H1 (cell line): ENCODE results near the gene CRYGD. TPM values are rescaled to one million over a fixed set of nuclear protein-coding genes. Genes with fewer than 3 reads are reported as not detected.

Experiments
- CTCF ChIA-PET: fragments of 300-600 bp; sonication (Branson Sonifier 250); formaldehyde crosslinking; loops from one replicate; lab custom pipeline; 2021; ENCODE audit not compliant: partially characterized antibody; lab: Charles Lee
- POLR2A ChIA-PET: fragments of 300-600 bp; sonication (Branson Sonifier 250); formaldehyde crosslinking; loops from one replicate; lab custom pipeline; 2021; ENCODE audit warnings: inconsistent platforms; ENCODE audit not compliant: partially characterized antibody; lab: Charles Lee
- DNase-seq, 2 experiments: peaks; one replicate each; pipeline versions ENCODE4 v3.0.0 to v3.0.0-alpha.2; 2010 to 2022; ENCODE audit warnings: low spot score in 2 of 2, low read depth in 1 of 2, mixed read lengths in 1 of 2
- FAIRE-seq: peaks from 2 replicates; lab custom pipeline; 2011; peaks lifted over from hg19 to GRCh38; lab: Jason Lieb, UNC
- H2AFZ ChIP-seq: 2 replicates; pipeline ENCODE4 v1.8.1; 2012; ENCODE audit warnings: low read length, inconsistent platforms
- H2AK5ac ChIP-seq: 2 replicates; pipeline ENCODE4 v1.6.1; 2013; ENCODE audit warnings: low read depth, low read length
- H2BK120ac ChIP-seq: replicated peaks from 2 replicates; pipeline ENCODE3; 2013; ENCODE audit warnings: low read depth, low read length, inconsistent platforms
- H2BK12ac ChIP-seq: 2 replicates; pipeline ENCODE4 v1.6.1; 2013; ENCODE audit warnings: low read depth, low read length
- H2BK15ac ChIP-seq: 2 replicates; pipeline ENCODE4 v1.6.1; 2013; ENCODE audit warnings: low read length
- H2BK20ac ChIP-seq: 2 replicates; pipeline ENCODE4 v1.6.1; 2013; ENCODE audit warnings: low read length
- H2BK5ac ChIP-seq: 2 replicates; pipeline ENCODE4 v1.6.1; 2013; ENCODE audit warnings: low read depth, low read length
- H3K14ac ChIP-seq: 2 replicates; pipeline ENCODE4 v1.6.1; 2013; ENCODE audit warnings: inconsistent platforms; ENCODE audit not compliant: insufficient read length
- H3K18ac ChIP-seq: 2 replicates; pipeline ENCODE4 v1.6.1; 2013; ENCODE audit warnings: low read length; ENCODE audit errors: extremely low read depth
- H3K23ac ChIP-seq: 2 replicates; pipeline ENCODE4 v1.6.1; 2013; ENCODE audit warnings: inconsistent platforms; ENCODE audit not compliant: insufficient read length
- H3K23me2 ChIP-seq: 2 replicates; pipeline ENCODE4 v1.6.1; 2013; ENCODE audit warnings: low read depth, low read length
- H3K27ac ChIP-seq: 2 replicates; pipeline ENCODE4 v1.6.1; 2011; ENCODE audit warnings: low read depth, low read length, inconsistent platforms
- H3K27me3 ChIP-seq, 4 experiments: replicated peaks in 1 of 4; 1 replicate in 1 of 4; 2 replicates in 3 of 4; pipeline versions ENCODE4 v1.6.1 to v1.8.1; 2011 to 2013; ENCODE audit warnings: low read length in 3 of 4, mild to moderate bottlenecking in 3 of 4, inconsistent platforms in 2 of 4, mixed read lengths in 2 of 4, moderate library complexity in 1 of 4; ENCODE audit not compliant: control insufficient read depth in 3 of 4, insufficient read depth in 3 of 4; ENCODE audit errors: extremely low read depth in 1 of 4
- H3K36me3 ChIP-seq, 4 experiments: 2 replicates each; pipeline versions ENCODE4 v1.6.1 to v1.8.1; 2011 to 2013; ENCODE audit warnings: mild to moderate bottlenecking in 4 of 4, low read length in 3 of 4, moderate library complexity in 2 of 4, control low read depth in 1 of 4, inconsistent platforms in 1 of 4; ENCODE audit not compliant: insufficient read depth in 4 of 4, control insufficient read depth in 2 of 4
- H3K4ac ChIP-seq: replicated peaks from 2 replicates; pipeline ENCODE3; 2013; ENCODE audit warnings: low read length, low read depth, mixed read lengths, inconsistent platforms; ENCODE audit not compliant: insufficient read length
- H3K4me1 ChIP-seq, 4 experiments: replicated peaks in 1 of 4; 1 replicate in 1 of 4; 2 replicates in 3 of 4; pipeline versions ENCODE4 v1.6.1 to v1.8.1; 2011 to 2013; ENCODE audit warnings: low read length in 3 of 4, inconsistent platforms in 2 of 4, mixed read lengths in 1 of 4; ENCODE audit not compliant: insufficient read depth in 4 of 4, control insufficient read depth in 3 of 4
- H3K4me2 ChIP-seq, 2 experiments: 2 replicates each; pipeline versions ENCODE4 v1.6.1 to v1.8.1; 2011 to 2013; ENCODE audit warnings: low read depth in 2 of 2, low read length in 2 of 2, control low read depth in 1 of 2, inconsistent platforms in 1 of 2, mild to moderate bottlenecking in 1 of 2; ENCODE audit not compliant: insufficient read depth in 1 of 2
- H3K4me3 ChIP-seq, 4 experiments: fragments of 200-600, 300-600 bp in 1 of 4; sonication (generic), shearing (Covaris generic), sonication (Bioruptor Twin) in 1 of 4; 2 replicates each; pipeline versions ENCODE4 v1.5.1 to v1.8.1; 2011 to 2016; ENCODE audit warnings: low read length in 4 of 4, low read depth in 3 of 4, control low read depth in 2 of 4, inconsistent platforms in 2 of 4, mild to moderate bottlenecking in 2 of 4, mixed read lengths in 1 of 4, moderate library complexity in 1 of 4; ENCODE audit not compliant: insufficient read depth in 2 of 4; ENCODE audit errors: extremely low read depth in 1 of 4
- H3K56ac ChIP-seq: replicated peaks from 2 replicates; pipeline ENCODE3; 2013; ENCODE audit warnings: low read depth, mild to moderate bottlenecking, mixed read lengths, low read length, inconsistent platforms; ENCODE audit not compliant: insufficient read length
- H3K79me1 ChIP-seq: 2 replicates; pipeline ENCODE4 v1.6.1; 2013; ENCODE audit warnings: low read depth, low read length, control low read depth
- H3K79me2 ChIP-seq, 2 experiments: 2 replicates each; pipeline versions ENCODE4 v1.6.1 to v1.8.1; 2012 to 2013; ENCODE audit warnings: low read length in 2 of 2, mild to moderate bottlenecking in 2 of 2, inconsistent platforms in 1 of 2; ENCODE audit not compliant: insufficient read depth in 2 of 2, control insufficient read depth in 1 of 2
- H3K9ac ChIP-seq, 4 experiments: replicated peaks in 1 of 4; 1 replicate in 1 of 4; 2 replicates in 3 of 4; pipeline versions ENCODE4 v1.6.1 to v1.8.1; 2011 to 2013; ENCODE audit warnings: low read depth in 3 of 4, low read length in 3 of 4, control low read depth in 2 of 4, mild to moderate bottlenecking in 2 of 4, moderate library complexity in 2 of 4, inconsistent platforms in 1 of 4; ENCODE audit errors: extremely low read depth in 1 of 4
- H3K9me3 ChIP-seq, 2 experiments: 2 replicates each; pipeline versions ENCODE4 v1.6.1 to v1.8.1; 2012 to 2013; ENCODE audit warnings: mild to moderate bottlenecking in 2 of 2, moderate library complexity in 2 of 2, control low read depth in 1 of 2, inconsistent platforms in 1 of 2, low read depth in 1 of 2, low read length in 1 of 2, mixed read lengths in 1 of 2; ENCODE audit not compliant: insufficient read depth in 2 of 2
- H4K20me1 ChIP-seq, 2 experiments: replicated peaks in 1 of 2; 2 replicates each; pipeline versions ENCODE3 to v1.8.1; 2011 to 2013; ENCODE audit warnings: inconsistent platforms in 2 of 2, low read length in 2 of 2, mild to moderate bottlenecking in 1 of 2; ENCODE audit not compliant: insufficient read depth in 2 of 2, control insufficient read depth in 1 of 2
- H4K5ac ChIP-seq: 2 replicates; pipeline ENCODE4 v1.6.1; 2013; ENCODE audit warnings: low read length, low read depth, mixed read lengths, inconsistent platforms; ENCODE audit not compliant: insufficient read length
- H4K8ac ChIP-seq: 2 replicates; pipeline ENCODE4 v1.8.0; 2013; ENCODE audit warnings: mild to moderate bottlenecking, moderate library complexity, low read length, inconsistent platforms; ENCODE audit not compliant: insufficient read depth; ENCODE audit errors: extremely low read depth
- H4K91ac ChIP-seq: replicated peaks from 2 replicates; pipeline ENCODE3; 2013; ENCODE audit warnings: low read length, mixed read lengths, inconsistent platforms; ENCODE audit not compliant: insufficient read length
- CBX5 ChIP-seq: fragments of 300-800, 300-1000 bp; sonication (generic); IDR thresholded peaks from 2 replicates; pipeline ENCODE4 v1.7.1; 2016; ENCODE audit warnings: antibody characterized with exemption, low read length, low read depth
- EGR1 ChIP-seq: IDR thresholded peaks from 2 replicates; pipeline ENCODE4 v1.6.1; 2011; ENCODE audit warnings: low read depth, low read length, borderline replicate concordance
- JUND ChIP-seq: IDR thresholded peaks from 2 replicates; pipeline ENCODE4 v1.6.1; 2011; ENCODE audit warnings: mild to moderate bottlenecking, improper control_type of control experiment, low read length
- MAFK ChIP-seq: IDR thresholded peaks from 2 replicates; pipeline ENCODE4 v1.6.1; 2012; ENCODE audit warnings: low read depth, mild to moderate bottlenecking, improper control_type of control experiment, low read length
- PHF8 ChIP-seq: fragments of 200-600 bp; sonication (generic); conservative IDR thresholded peaks from 2 replicates; pipeline ENCODE4 v1.7.1; 2012; ENCODE audit warnings: low read depth, mild to moderate bottlenecking, inconsistent platforms, low read length, moderate library complexity
- POLR2AphosphoS5 ChIP-seq: IDR thresholded peaks from 2 replicates; pipeline ENCODE4 v1.6.1; 2011; ENCODE audit warnings: low read depth, low read length
- POU5F1 ChIP-seq: IDR thresholded peaks from 2 replicates; pipeline ENCODE4 v1.6.1; 2011; ENCODE audit warnings: low read depth, mild to moderate bottlenecking, low read length, moderate library complexity
- SAP30 ChIP-seq: fragments of 300-600 bp; sonication (generic); IDR thresholded peaks from 2 replicates; pipeline ENCODE4 v1.7.1; 2012; ENCODE audit warnings: low read length, moderate library complexity, mild to moderate bottlenecking, inconsistent platforms; ENCODE audit not compliant: insufficient read depth, insufficient replicate concordance
- SP2 ChIP-seq: IDR thresholded peaks from 2 replicates; pipeline ENCODE4 v1.6.1; 2012; ENCODE audit warnings: mild to moderate bottlenecking, low read length, inconsistent platforms
- SUZ12 ChIP-seq: fragments of 200-600 bp; sonication (generic); IDR thresholded peaks from 2 replicates; pipeline ENCODE4 v1.6.1; 2012; ENCODE audit warnings: mild to moderate bottlenecking, inconsistent platforms, low read length, moderate library complexity, mixed read lengths
- YY1 ChIP-seq: IDR thresholded peaks from 2 replicates; pipeline ENCODE4 v1.6.1; 2011; ENCODE audit warnings: low read depth, mild to moderate bottlenecking, low read length
- ZNF274 ChIP-seq: IDR thresholded peaks from 2 replicates; pipeline ENCODE4 v1.7.0; 2012; ENCODE audit warnings: low read length, borderline replicate concordance; ENCODE audit errors: extremely low read depth
- polyA plus RNA-seq, 7 experiments: library from polyadenylated mRNA; depleted of rRNA in 3 of 7; stranded (reverse) in 5 of 7; unstranded in 2 of 7; fragments of >200 nt in 5 of 7; fragments of 200-250 nt in 2 of 7; gene quantifications; 1 replicate in 5 of 7; 2 replicates in 1 of 7; 4 replicates in 1 of 7; pipeline versions ENCODE4 v1.2.1 to v1.2.3, GENCODE V29; 2011 to 2013; ENCODE audit warnings: missing spikeins in 2 of 7, mixed read lengths in 2 of 7
- total RNA-seq: library from RNA; stranded (reverse); fragmentation: NEBNext Ultra II Directional; extraction: Animal tissue kit (Norgen Biotek cat#: 25700); gene quantifications from 2 replicates; pipeline ENCODE4 v1.2.1, GENCODE V29; 2021

CRYGD gene
- total and polyA plus RNA-seq, 2 of the 8 experiments (the other 6 are each of a cell fraction or from before 2014, with no cell fraction given) = 2.9 to 7.1 TPM

GRCh38 chr2:208150094-208150493 is 25.8 kb upstream of the CRYGD start:
- no peak overlapping the region for H4K8ac ChIP-seq
- no peak for TF ChIP-seq SP2
- no peak for TF ChIP-seq EGR1
- no peak for TF ChIP-seq POLR2AphosphoS5
- TF ChIP-seq SUZ12 = no peak
- TF ChIP-seq PHF8 = no peak
- no peak for TF ChIP-seq POU5F1
- no peak for TF ChIP-seq SAP30
- no peak for TF ChIP-seq ZNF274
- no peak for TF ChIP-seq MAFK
- TF ChIP-seq YY1 = no peak
- TF ChIP-seq JUND = no peak
- no peak for TF ChIP-seq CBX5
- H3K4ac ChIP-seq = no peak overlapping the region
- H2BK15ac ChIP-seq = no peak overlapping the region
- no peaks in the 10 kb centered on the region; a peak in 1 of 7 replicates for H3K27me3 ChIP-seq
- 0 out of 7 replicates have a peak, but pooled peaks cover 0 to 3% (median 0%) of the 10 kb centered on the region in 4 experiments for H3K4me1 ChIP-seq
- H3K79me2 ChIP-seq = no peaks in the 10 kb centered on the region
- H4K5ac ChIP-seq = no peak overlapping the region
- no peak overlapping the region for H3K23ac ChIP-seq
- H3K23me2 ChIP-seq = no peaks in the 10 kb centered on the region
- H2BK12ac ChIP-seq = no peak overlapping the region
- no peak overlapping the region for H3K18ac ChIP-seq
- H2BK5ac ChIP-seq = no peak overlapping the region
- H3K36me3 ChIP-seq = no peaks in the 10 kb centered on the region
- ChIA-PET CTCF (interaction anchor here (1.0 to 6.5 kb wide), 7 partner anchors 10 to 517 kb away, joined by 3 to 56 read pairs (median 3); partner anchors contain the start of gene IDH1), POLR2A (interaction anchor here (1.1 kb wide), 1 partner anchor 11 kb away, joined by 3 read pairs; no protein-coding TSS in a partner anchor)
- H3K56ac ChIP-seq = no peak overlapping the region
- no peaks in the 10 kb centered on the region for H4K20me1 ChIP-seq
- H2AK5ac ChIP-seq = no peak overlapping the region
- no peak overlapping the region for H2BK20ac ChIP-seq
- FAIRE-seq (no peak), DNase-seq (no peak)
- no peak overlapping the region for H3K4me2 ChIP-seq
- no peak overlapping the region for H4K91ac ChIP-seq
- H3K9me3 ChIP-seq = 0 out of 4 replicates have a peak, but pooled peaks cover 2 to 5% of the 10 kb centered on the region in 2 experiments
- H3K4me3 ChIP-seq = no peak overlapping the region
- no peak overlapping the region for H3K27ac ChIP-seq
- H3K14ac ChIP-seq = no peak overlapping the region
- no peaks in the 10 kb centered on the region for H3K79me1 ChIP-seq
- no peak overlapping the region for H3K9ac ChIP-seq
- H2AFZ ChIP-seq = no peak overlapping the region
- H2BK120ac ChIP-seq = no peak overlapping the region
